ENCODE measurements around the gene UQCRC1.

GRCh38 chr3:48588230-48588629 lies 21.2 kb downstream of the UQCRC1 start:
- TF ChIP-seq CTCF (IDR thresholded peaks at IDR 0.05) (no peak), POLR2AphosphoS5 (IDR thresholded peaks at IDR 0.05) (no peak), POLR2A (IDR thresholded peaks at IDR 0.05) (no peak)

All from breast epithelium (tissue), 3 donors.